ENCODE data around the gene CTNNA3. TPM values are rescaled to one million over a fixed set of nuclear protein-coding genes. Genes with fewer than 3 reads are reported as not detected.

Gene CTNNA3
- total RNA-seq, 1 donor from 2014 or later = 3.3 TPM

GRCh38 chr10:66284621-66285020, 1411.4 kb downstream of the CTNNA3 start:
- Mint-ChIP-seq H3K36me3 (ENCODE audit: unreplicated experiment) (no peaks in the 10 kb centered on the region), H3K27me3 (ENCODE audit: unreplicated experiment) (no peaks in the 10 kb centered on the region), H3K4me3 (ENCODE audit: unreplicated experiment) (no peak overlapping the region), H3K4me1 (ENCODE audit: low read depth, unreplicated experiment) (no peaks in the 10 kb centered on the region), H3K9me3 (ENCODE audit: unreplicated experiment) (no peaks in the 10 kb centered on the region), H3K27ac (ENCODE audit: unreplicated experiment) (no peak overlapping the region)
- DNase-seq = no peak
- no peak for TF ChIP-seq CTCF (IDR thresholded peaks at IDR 0.05; ENCODE audit: partially characterized antibody, unreplicated experiment)

GRCh38 chr10:66283874-66284464, 1412.0 kb downstream of the CTNNA3 start:
- TF ChIP-seq CTCF (IDR thresholded peaks at IDR 0.05; ENCODE audit: partially characterized antibody, unreplicated experiment) = no peak
- Mint-ChIP-seq H3K4me1 (ENCODE audit: low read depth, unreplicated experiment) (no peaks in the 10 kb centered on the region), H3K9me3 (ENCODE audit: unreplicated experiment) (no peaks in the 10 kb centered on the region), H3K4me3 (ENCODE audit: unreplicated experiment) (no peak overlapping the region), H3K36me3 (ENCODE audit: unreplicated experiment) (no peaks in the 10 kb centered on the region), H3K27ac (ENCODE audit: unreplicated experiment) (no peak overlapping the region), H3K27me3 (ENCODE audit: unreplicated experiment) (no peaks in the 10 kb centered on the region)
- no peak for DNase-seq

GRCh38 chr10:66283064-66283463, 1412.9 kb downstream of the CTNNA3 start:
- no peak for TF ChIP-seq CTCF (IDR thresholded peaks at IDR 0.05; ENCODE audit: partially characterized antibody, unreplicated experiment)
- Mint-ChIP-seq H3K4me3 (ENCODE audit: unreplicated experiment) (no peak overlapping the region), H3K27ac (ENCODE audit: unreplicated experiment) (no peak overlapping the region), H3K9me3 (ENCODE audit: unreplicated experiment) (no peaks in the 10 kb centered on the region), H3K36me3 (ENCODE audit: unreplicated experiment) (no peaks in the 10 kb centered on the region), H3K4me1 (ENCODE audit: low read depth, unreplicated experiment) (no peaks in the 10 kb centered on the region), H3K27me3 (ENCODE audit: unreplicated experiment) (no peaks in the 10 kb centered on the region)
- DNase-seq = no peak

GRCh38 chr10:66281327-66281726, 1414.7 kb downstream of the CTNNA3 start:
- Mint-ChIP-seq H3K27me3 (ENCODE audit: unreplicated experiment) (no peaks in the 10 kb centered on the region), H3K4me3 (ENCODE audit: unreplicated experiment) (no peak overlapping the region), H3K27ac (ENCODE audit: unreplicated experiment) (no peak overlapping the region), H3K4me1 (ENCODE audit: low read depth, unreplicated experiment) (no peaks in the 10 kb centered on the region), H3K9me3 (ENCODE audit: unreplicated experiment) (no peaks in the 10 kb centered on the region), H3K36me3 (ENCODE audit: unreplicated experiment) (no peaks in the 10 kb centered on the region)
- no peak for DNase-seq
- no peak for TF ChIP-seq CTCF (IDR thresholded peaks at IDR 0.05; ENCODE audit: partially characterized antibody, unreplicated experiment)

GRCh38 chr10:66277481-66277880, 1418.5 kb downstream of the CTNNA3 start:
- no peaks in the 10 kb centered on the region for H3K4me1 Mint-ChIP-seq (ENCODE audit: low read depth, unreplicated experiment)
- H3K36me3 Mint-ChIP-seq (ENCODE audit: unreplicated experiment) = no peaks in the 10 kb centered on the region
- no peak overlapping the region for H3K27ac Mint-ChIP-seq (ENCODE audit: unreplicated experiment)
- no peak overlapping the region for H3K4me3 Mint-ChIP-seq (ENCODE audit: unreplicated experiment)
- no peak for DNase-seq
- TF ChIP-seq CTCF (IDR thresholded peaks at IDR 0.05; ENCODE audit: partially characterized antibody, unreplicated experiment) = peak; percentile 71
- no peaks in the 10 kb centered on the region for H3K9me3 Mint-ChIP-seq (ENCODE audit: unreplicated experiment)
- peaks cover 2% of the 10 kb centered on the region for H3K27me3 Mint-ChIP-seq (ENCODE audit: unreplicated experiment)
